Measurements from ENCODE around the gene RAD52.
"Not testable (repeated sequence)": the region's sequence is repeated elsewhere in the genome, so short reads cannot be mapped to it uniquely, and the experiment has no call there.

The RAD52 gene

GRCh38 chr12:968545-968944 lies 19.1 kb upstream of the RAD52 start:
- in situ Hi-C loops (cut with HindIII; ENCODE audit: low sequenced_read_pairs): no loop called here

GRCh38 chr12:967641-968040 lies 18.1 kb upstream of the RAD52 start:
- in situ Hi-C loops (cut with HindIII; ENCODE audit: low sequenced_read_pairs): no loop called here

DNA sequence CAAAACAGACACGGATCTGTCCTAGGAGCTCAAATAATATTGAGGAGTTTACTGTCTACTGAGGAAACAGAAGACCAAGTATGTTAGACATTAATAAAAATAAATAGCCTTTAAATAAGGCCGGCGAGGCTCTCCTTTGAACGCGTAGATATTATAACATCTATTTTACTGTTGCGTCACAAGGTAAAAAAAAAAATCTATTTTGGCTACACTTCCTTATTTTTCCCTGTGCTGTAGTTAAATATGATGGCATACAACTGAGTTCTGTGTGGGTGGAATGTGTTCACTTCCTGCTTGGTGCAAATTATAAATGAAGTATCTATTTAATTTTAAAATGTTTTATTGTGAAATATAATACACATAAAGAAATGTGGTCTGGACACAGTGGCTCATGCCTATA lies 17.2 kb upstream of the RAD52 start:
- in situ Hi-C loops (cut with HindIII; ENCODE audit: low sequenced_read_pairs): no loop called here

DNA sequence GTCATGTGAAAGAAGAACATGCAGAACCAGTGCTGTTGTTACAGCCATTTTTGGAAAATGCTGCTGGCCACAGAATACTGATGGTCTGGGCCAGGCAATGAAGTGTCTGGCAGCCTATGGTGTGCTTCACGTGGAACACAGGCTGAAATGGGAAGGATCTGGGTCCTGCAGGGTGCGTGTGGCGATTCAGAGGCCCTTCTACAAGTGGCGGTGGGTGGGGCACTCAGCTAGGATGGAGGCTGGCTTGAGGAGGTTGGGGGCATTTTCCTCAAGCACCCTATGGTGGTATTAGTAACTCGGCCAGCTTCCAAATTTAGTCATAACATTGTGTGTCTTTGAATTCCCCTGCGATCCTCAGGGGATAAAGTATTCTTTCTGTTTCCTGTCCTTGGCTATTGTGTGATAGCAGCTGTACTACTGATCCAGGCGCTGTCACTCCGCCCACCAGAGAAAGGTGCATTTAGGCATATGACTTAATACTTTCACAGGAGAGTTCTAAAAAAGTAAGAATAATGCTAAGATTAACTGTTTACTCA lies 9.2 kb upstream of the RAD52 start:
- in situ Hi-C loops (cut with HindIII; ENCODE audit: low sequenced_read_pairs): no loop called here

DNA sequence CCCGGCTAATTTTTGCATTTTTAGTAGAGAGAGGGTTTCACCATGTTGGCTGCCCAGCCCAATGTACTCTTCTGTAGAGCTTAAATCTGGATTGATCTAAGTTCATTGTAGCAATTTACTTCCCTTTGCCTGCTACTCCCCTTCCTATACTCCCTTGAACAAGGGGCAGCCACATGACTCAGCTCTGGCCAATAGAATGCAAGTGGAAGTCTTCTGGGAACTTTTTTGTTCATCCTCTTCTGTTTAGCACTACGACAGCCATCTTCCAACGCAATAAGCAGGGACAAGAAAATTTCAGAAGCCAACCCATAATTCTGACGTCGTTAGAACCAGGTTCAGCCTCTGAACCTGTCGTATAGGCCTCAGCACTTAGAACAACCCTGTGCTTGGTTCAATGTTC lies 6.4 kb upstream of the RAD52 start:
- in situ Hi-C loops (cut with HindIII; ENCODE audit: low sequenced_read_pairs): no loop called here

- in situ Hi-C loops (cut with HindIII; ENCODE audit: low sequenced_read_pairs): no loop called here
Observed at GRCh38 chr12:954741-955140, 5.2 kb upstream of the RAD52 start.

DNA sequence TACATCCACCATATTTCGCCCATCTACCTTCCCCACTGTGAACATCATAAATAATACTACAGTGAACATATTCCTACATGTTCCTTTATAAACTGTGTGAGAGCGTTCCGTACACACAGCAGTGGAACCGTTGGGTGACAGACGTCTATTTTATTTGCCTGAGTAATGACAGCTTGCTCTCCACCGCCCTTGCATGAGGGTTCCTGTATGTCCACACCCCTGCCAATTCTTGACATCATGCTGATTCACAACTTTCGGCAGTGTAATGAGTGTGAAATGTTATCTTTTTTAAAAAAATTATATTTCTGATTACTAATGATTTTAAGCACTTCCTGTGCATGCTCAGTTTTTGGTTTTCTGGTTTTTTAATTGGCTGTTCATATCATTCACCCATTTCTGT lies 4.3 kb upstream of the RAD52 start:
- in situ Hi-C loops (cut with HindIII; ENCODE audit: low sequenced_read_pairs): no loop called here

DNA sequence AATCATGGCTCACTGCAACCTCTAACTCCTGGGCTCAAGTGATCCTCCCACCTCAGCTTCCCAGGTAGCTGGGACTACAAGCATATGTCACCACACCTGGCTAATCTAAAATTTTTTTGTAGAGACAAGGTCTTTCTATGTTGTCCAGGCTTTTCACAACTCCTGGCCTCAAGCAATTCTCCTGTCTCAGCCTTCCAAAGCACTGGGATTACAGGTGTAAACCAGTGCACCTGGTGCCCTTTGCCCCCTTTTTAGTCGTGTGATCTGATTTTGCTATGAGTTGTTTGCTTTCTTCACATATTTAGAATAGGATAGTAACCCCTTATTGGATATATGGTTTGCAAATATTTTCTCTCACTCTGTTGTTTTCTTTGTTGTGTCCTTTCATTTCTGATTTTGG lies 1.7 kb upstream of the RAD52 start:
- in situ Hi-C loops (cut with HindIII; ENCODE audit: low sequenced_read_pairs): no loop called here

- in situ Hi-C loops (cut with HindIII; ENCODE audit: low sequenced_read_pairs): no loop called here
Observed at GRCh38 chr12:948238-948637, 1.3 kb downstream of the RAD52 start.

GRCh38 chr12:946631-947030 lies 2.9 kb downstream of the RAD52 start:
- in situ Hi-C loops (cut with HindIII; ENCODE audit: low sequenced_read_pairs): no loop called here

- in situ Hi-C loops (cut with HindIII; ENCODE audit: low sequenced_read_pairs): no loop called here
Observed at GRCh38 chr12:946212-946611, 3.3 kb downstream of the RAD52 start.

DNA sequence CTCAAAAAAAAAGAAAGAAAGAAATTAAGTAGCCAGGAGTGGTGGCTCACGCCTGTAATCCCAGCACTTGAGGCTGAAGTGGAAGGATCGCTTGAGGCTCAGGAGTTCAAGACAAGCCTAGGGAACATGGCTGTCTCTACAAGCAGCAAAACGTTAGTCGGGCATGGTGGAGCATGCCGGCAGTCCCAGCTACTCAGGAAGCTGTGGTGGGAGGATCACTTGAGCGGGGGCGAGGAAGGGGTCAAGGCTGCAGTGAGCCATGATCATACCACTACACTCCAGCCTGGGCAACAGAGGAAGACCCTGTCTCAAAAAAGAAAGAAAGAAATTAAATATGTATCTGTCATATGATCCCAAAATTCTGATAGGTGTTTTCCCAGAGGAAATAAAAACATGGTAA lies 5.3 kb downstream of the RAD52 start:
- in situ Hi-C loops (cut with HindIII; ENCODE audit: low sequenced_read_pairs): no loop called here

- in situ Hi-C loops (cut with HindIII; ENCODE audit: low sequenced_read_pairs): no loop called here
Observed at GRCh38 chr12:943051-943450, 6.4 kb downstream of the RAD52 start.

DNA sequence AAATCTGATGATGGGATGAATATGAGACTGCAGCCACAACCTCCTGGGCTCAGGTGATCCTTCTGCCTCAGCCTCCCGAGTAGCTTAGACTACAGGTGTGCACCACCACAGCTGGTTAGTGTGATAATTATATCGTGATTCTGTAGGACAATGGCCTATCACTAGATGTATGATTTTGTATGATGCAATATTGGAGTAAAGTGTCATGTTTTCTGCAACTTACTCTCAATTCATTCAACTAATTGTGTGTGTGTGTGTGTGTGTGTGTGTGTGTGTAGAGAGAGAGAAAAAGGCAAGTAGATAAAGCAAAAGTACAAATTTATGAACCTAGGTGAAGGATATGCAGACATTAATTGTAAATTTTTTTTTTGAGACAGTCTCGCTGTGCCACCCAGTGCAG lies 10.7 kb downstream of the RAD52 start:
- in situ Hi-C loops (cut with HindIII; ENCODE audit: low sequenced_read_pairs): no loop called here

DNA sequence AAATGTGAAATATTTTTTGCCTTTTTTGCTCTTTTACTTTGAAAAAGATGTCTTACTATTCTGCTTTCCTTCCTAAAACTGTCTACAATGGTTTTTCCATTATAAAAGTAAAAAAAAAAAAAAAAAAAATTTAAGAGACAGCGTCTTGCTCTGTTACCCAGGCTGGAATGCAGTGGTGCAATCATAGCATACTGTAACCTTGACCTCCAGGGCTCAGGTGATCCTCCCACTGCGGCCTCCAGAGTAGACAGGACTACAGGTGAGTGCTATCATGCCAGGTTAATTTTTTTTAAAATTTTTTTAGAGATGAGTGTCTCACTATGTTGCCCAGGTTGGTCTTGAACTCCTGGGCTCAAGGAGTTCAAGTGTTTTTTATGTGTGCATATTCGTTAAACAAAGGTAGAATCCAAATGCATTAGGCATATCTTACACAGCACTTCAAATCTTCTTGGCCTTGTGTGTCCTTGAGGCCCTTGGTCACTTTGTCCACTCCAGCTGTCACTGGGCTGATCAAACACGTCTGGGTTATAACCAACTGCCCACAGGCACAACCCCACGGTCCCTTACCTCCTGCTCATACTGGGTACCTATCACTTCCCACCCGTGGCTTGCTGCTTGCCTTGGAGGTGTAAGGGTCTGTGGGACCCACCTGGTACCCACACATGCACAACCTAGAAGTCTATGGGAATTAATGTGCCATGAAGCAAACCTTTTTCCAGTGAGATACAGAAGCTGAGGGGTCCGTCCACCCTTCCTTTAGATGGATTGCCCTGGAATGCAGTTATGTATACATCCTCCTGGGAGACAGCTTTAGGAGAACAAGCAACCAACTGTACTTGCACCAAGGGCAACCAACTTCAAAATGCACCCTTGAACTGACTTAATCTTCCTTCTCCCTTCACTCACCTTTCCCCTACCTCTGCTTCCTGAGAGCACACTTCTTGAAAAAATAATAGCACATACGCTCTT lies 12.8 kb downstream of the RAD52 start:
- in situ Hi-C loops (cut with HindIII; ENCODE audit: low sequenced_read_pairs): no loop called here

- in situ Hi-C loops (cut with HindIII; ENCODE audit: low sequenced_read_pairs): not testable (repeated sequence)
Observed at GRCh38 chr12:935891-936290, 13.6 kb downstream of the RAD52 start.

DNA sequence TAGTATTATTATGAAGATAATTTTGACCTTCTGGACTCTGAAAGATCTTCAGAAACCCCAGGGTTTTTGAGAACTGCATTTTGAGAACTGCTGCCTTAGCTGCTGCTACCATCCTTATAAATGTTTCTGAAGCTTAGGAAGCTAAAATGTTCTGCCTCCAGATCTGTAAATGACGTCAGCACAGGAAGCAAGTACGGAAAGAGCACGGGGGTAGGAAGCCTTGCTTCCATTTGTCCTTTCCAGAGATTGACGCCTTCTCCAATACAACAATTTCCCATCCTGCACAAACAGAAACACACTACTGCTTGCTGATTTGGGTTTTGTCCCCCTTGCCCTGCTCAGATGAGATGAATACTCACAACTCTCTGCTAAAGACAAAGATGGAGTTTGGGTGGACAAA lies 17.9 kb downstream of the RAD52 start:
- in situ Hi-C loops (cut with HindIII; ENCODE audit: low sequenced_read_pairs): no loop called here

DNA sequence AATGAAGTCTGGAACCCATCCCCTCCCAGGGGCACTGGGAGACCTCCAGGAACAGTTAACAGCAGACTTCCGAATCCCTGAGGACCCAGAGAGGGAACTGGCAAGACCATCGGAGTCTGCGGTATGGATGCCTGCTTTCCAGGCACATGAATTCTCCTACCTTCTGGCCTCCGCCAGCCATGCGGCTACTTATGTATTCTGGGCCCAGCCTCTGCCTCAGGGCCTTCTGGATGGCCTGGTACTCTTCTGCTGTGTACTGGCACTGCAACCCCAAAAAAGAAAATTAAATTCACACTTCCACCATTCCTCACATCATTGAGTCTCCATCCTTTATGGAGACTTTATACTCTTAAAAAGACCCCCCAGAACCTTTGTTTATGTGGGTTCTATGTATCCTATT lies 18.4 kb downstream of the RAD52 start:
- in situ Hi-C loops (cut with HindIII; ENCODE audit: low sequenced_read_pairs): no loop called here

DNA sequence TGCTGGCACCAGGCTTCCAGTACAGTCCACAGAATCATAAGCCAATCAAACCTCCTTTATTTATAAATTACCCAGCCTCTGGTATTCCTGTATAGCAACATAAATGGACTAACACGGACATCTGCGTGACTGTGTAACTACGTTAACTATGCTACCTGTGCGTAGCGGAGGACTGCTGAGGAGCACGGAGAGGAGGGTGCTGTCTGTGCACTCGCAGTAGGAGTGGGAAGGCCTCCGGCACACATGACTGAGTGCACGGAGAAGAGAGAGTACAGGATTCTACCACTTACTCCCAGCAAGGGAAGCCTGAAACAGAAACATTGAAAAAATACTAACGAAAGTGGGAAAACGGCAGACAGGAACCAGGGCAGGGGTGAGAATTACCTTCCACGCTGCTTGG lies 22.9 kb downstream of the RAD52 start:
- in situ Hi-C loops (cut with HindIII; ENCODE audit: low sequenced_read_pairs): no loop called here

DNA sequence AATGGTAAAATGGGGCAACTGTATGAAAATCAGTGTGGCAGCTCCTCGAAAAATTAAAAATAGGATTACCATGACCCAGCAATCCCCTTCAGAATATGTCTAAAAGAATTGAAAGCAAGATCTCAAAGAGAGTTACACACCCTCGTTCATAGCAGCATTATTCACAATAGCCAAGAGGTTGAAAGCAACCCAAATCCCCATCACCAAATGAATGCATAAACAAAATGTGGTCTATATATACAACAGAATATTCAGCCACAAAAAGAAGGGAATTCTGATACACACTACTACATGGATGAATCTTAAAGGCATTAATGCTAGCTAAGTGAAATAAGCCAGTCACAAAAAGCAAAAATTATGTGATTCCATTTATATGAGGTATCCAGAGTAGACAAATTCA lies 27.2 kb downstream of the RAD52 start:
- in situ Hi-C loops (cut with HindIII; ENCODE audit: low sequenced_read_pairs): no loop called here

GRCh38 chr12:920676-921075 lies 28.8 kb downstream of the RAD52 start:
- in situ Hi-C loops (cut with HindIII; ENCODE audit: low sequenced_read_pairs): no loop called here

DNA sequence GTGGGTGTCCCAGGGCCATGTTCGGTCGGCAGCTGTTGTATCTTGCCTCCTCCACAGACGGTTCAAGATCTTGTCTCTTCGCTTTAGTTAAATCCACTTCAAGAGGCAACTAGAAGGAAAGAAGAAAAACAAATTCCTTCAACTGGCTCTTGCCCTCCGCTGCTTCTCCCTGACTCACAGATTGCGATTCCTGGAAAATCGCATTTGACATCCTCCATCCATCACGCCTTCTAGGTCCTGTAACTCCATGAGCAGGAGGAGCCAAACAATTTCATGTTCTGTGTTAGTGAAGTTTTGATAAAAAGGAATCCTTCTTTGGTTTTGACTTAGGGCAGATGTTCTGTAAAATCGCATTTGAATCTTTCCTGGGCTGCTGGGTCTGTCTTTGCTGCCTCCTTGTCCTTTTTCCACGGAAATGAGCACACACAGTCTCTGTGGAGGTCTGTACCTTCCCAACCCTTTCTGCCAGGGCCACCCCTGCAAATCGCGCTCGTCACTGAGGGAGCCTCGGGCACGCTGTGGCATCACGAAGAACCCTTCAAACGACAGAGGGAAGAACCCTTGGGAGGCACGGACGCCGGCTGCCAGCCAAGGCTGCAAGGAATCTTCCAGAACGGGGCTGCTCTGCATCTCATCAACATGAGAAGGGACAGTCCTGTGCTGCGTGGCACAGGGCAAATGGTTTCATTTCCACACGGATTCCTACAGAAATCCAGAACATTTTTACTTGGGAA lies 32.6 kb downstream of the RAD52 start:
- in situ Hi-C loops (cut with HindIII; ENCODE audit: low sequenced_read_pairs): no loop called here

All from DLD1 (cell line).